HEK293 (cell line): Measurements from ENCODE around the gene RGS9BP.
"Not testable (repeated sequence)": the region's sequence is repeated elsewhere in the genome, so short reads cannot be mapped to it uniquely, and the experiment has no call there.

Experiments
- CTCF ChIA-PET: fragments of 350-600 bp; formaldehyde crosslinking; extraction: SDS; loops from one replicate; lab custom pipeline; 2021; ENCODE audit warnings: antibody characterized with exemption; lab: Yijun Ruan, JAX
- POLR2A ChIA-PET: fragments of 300-600 bp; formaldehyde crosslinking; extraction: SDS; loops from one replicate; lab custom pipeline; 2020; ENCODE audit warnings: antibody characterized with exemption, inconsistent platforms; lab: Yijun Ruan, JAX
- H3K27ac ChIP-seq: fragments of 200-500 bp; sonication (Bioruptor generic); 2 replicates; pipeline ENCODE4 v1.5.1; 2014; ENCODE audit warnings: low read depth, low read length, control low read depth, inconsistent platforms; ENCODE audit errors: extremely low read depth
- H3K36me3 ChIP-seq, 2 experiments: fragments of 200-500 bp in 1 of 2; sonication (Bioruptor generic) in 1 of 2; 1 replicate in 1 of 2; 2 replicates in 1 of 2; pipeline ENCODE4 v1.5.1; 2014 to 2017; ENCODE audit warnings: inconsistent platforms in 2 of 2, low read length in 2 of 2; ENCODE audit not compliant: control insufficient read depth in 2 of 2, insufficient read depth in 1 of 2
- H3K4me1 ChIP-seq: fragments of 200-500 bp; sonication (Bioruptor generic); 2 replicates; pipeline ENCODE4 v1.5.1; 2014; ENCODE audit warnings: mild to moderate bottlenecking, low read length, inconsistent platforms; ENCODE audit not compliant: control insufficient read depth, insufficient read depth
- H3K4me3 ChIP-seq: 2 replicates; pipeline ENCODE4 v1.5.1; 2011; ENCODE audit warnings: low read depth, mild to moderate bottlenecking, control low read depth, low read length, moderate library complexity
- H3K9me3 ChIP-seq: fragments of 200-500 bp; sonication (Bioruptor generic); 2 replicates; pipeline ENCODE4 v1.5.1; 2014; ENCODE audit warnings: low read depth, low read length, inconsistent platforms; ENCODE audit not compliant: control insufficient read depth, insufficient read depth
- FEZF1 ChIP-seq: fragments of 450-650 bp; formaldehyde crosslinking; IDR thresholded peaks from 2 replicates; pipeline ENCODE4 v1.5.1; 2016; ENCODE audit warnings: missing biosample characterization, missing genetic modification characterization
- GFI1B ChIP-seq: fragments of 450-650 bp; formaldehyde crosslinking; IDR thresholded peaks from 2 replicates; pipeline ENCODE4 v1.5.1; 2016; ENCODE audit warnings: missing biosample characterization, missing genetic modification characterization
- KLF8 ChIP-seq: fragments of 450-650 bp; formaldehyde crosslinking; IDR thresholded peaks from 2 replicates; pipeline ENCODE4 v1.5.1; 2016; ENCODE audit warnings: missing biosample characterization, missing genetic modification characterization
- SETDB1 ChIP-seq: IDR thresholded peaks from one replicate; pipeline ENCODE4 v1.6.1; 2017; ENCODE audit warnings: mild to moderate bottlenecking, low read length, moderate library complexity, mixed read lengths; ENCODE audit not compliant: insufficient read length
- SP2 ChIP-seq: fragments of 450-650 bp; formaldehyde crosslinking; IDR thresholded peaks from 2 replicates; pipeline ENCODE4 v1.5.1; 2016; ENCODE audit warnings: missing biosample characterization, missing genetic modification characterization
- SP3 ChIP-seq: fragments of 450-650 bp; formaldehyde crosslinking; IDR thresholded peaks from 2 replicates; pipeline ENCODE4 v1.5.1; 2016; ENCODE audit warnings: missing biosample characterization, missing genetic modification characterization
- SP7 ChIP-seq: fragments of 450-650 bp; formaldehyde crosslinking; IDR thresholded peaks from 2 replicates; pipeline ENCODE4 v1.5.1; 2016; ENCODE audit warnings: missing biosample characterization, missing genetic modification characterization
- TSHZ1 ChIP-seq: fragments of 450-650 bp; formaldehyde crosslinking; IDR thresholded peaks from 2 replicates; pipeline ENCODE4 v1.5.1; 2016; ENCODE audit warnings: missing biosample characterization, missing genetic modification characterization, borderline replicate concordance
- ZBTB48 ChIP-seq: fragments of 450-650 bp; formaldehyde crosslinking; IDR thresholded peaks from 2 replicates; pipeline ENCODE4 v1.5.1; 2016; ENCODE audit warnings: missing biosample characterization, missing genetic modification characterization
- ZBTB7A ChIP-seq: fragments of 450-650 bp; formaldehyde crosslinking; IDR thresholded peaks from 2 replicates; pipeline ENCODE4 v1.5.1; 2016; ENCODE audit warnings: low read depth, missing biosample characterization, missing genetic modification characterization
- ZNF223 ChIP-seq: fragments of 450-650 bp; formaldehyde crosslinking; IDR thresholded peaks from 2 replicates; pipeline ENCODE4 v1.5.1; 2016; ENCODE audit warnings: missing biosample characterization, missing genetic modification characterization
- ZNF24 ChIP-seq: fragments of 450-650 bp; formaldehyde crosslinking; IDR thresholded peaks from 2 replicates; pipeline ENCODE4 v1.5.1; 2016; ENCODE audit warnings: missing biosample characterization, missing genetic modification characterization
- ZNF366 ChIP-seq: fragments of 450-650 bp; formaldehyde crosslinking; conservative IDR thresholded peaks from 2 replicates; pipeline ENCODE4 v1.5.1; 2016; ENCODE audit warnings: missing biosample characterization, missing genetic modification characterization
- ZNF394 ChIP-seq: fragments of 450-650 bp; formaldehyde crosslinking; IDR thresholded peaks from 2 replicates; pipeline ENCODE4 v1.5.1; 2016; ENCODE audit warnings: missing biosample characterization, missing genetic modification characterization, mild to moderate bottlenecking, moderate library complexity, borderline replicate concordance
- ZNF596 ChIP-seq: fragments of 450-650 bp; IDR thresholded peaks from 2 replicates; pipeline ENCODE4 v1.5.0; 2018; ENCODE audit warnings: missing biosample characterization, mild to moderate bottlenecking, missing genetic modification characterization, moderate library complexity
- ZNF600 ChIP-seq: fragments of 450-650 bp; formaldehyde crosslinking; IDR thresholded peaks from 2 replicates; pipeline ENCODE4 v1.5.1; 2016; ENCODE audit warnings: missing biosample characterization, missing genetic modification characterization
- ZNF629 ChIP-seq: fragments of 450-650 bp; formaldehyde crosslinking; IDR thresholded peaks from 2 replicates; pipeline ENCODE4 v1.5.1; 2017; ENCODE audit warnings: missing biosample characterization, missing genetic modification characterization
- ZNF768 ChIP-seq: fragments of 450-650 bp; formaldehyde crosslinking; IDR thresholded peaks from 2 replicates; pipeline ENCODE4 v1.5.1; 2018; ENCODE audit warnings: missing biosample characterization, mild to moderate bottlenecking, missing genetic modification characterization
- ZSCAN30 ChIP-seq: fragments of 450-650 bp; IDR thresholded peaks from 2 replicates; pipeline ENCODE4 v1.5.1; 2018; ENCODE audit warnings: missing biosample characterization, mild to moderate bottlenecking, missing genetic modification characterization, moderate library complexity
- ZXDB ChIP-seq: fragments of 450-650 bp; formaldehyde crosslinking; IDR thresholded peaks from 2 replicates; pipeline ENCODE4 v1.5.1; 2016; ENCODE audit warnings: missing biosample characterization, missing genetic modification characterization
- TF ChIP-seq, protein P1 (sequence below): fragments of 450-650 bp; formaldehyde crosslinking; IDR thresholded peaks from 2 replicates; pipeline ENCODE4 v1.5.1; 2016; ENCODE audit warnings: missing biosample characterization, missing genetic modification characterization

Gene RGS9BP

DNA sequence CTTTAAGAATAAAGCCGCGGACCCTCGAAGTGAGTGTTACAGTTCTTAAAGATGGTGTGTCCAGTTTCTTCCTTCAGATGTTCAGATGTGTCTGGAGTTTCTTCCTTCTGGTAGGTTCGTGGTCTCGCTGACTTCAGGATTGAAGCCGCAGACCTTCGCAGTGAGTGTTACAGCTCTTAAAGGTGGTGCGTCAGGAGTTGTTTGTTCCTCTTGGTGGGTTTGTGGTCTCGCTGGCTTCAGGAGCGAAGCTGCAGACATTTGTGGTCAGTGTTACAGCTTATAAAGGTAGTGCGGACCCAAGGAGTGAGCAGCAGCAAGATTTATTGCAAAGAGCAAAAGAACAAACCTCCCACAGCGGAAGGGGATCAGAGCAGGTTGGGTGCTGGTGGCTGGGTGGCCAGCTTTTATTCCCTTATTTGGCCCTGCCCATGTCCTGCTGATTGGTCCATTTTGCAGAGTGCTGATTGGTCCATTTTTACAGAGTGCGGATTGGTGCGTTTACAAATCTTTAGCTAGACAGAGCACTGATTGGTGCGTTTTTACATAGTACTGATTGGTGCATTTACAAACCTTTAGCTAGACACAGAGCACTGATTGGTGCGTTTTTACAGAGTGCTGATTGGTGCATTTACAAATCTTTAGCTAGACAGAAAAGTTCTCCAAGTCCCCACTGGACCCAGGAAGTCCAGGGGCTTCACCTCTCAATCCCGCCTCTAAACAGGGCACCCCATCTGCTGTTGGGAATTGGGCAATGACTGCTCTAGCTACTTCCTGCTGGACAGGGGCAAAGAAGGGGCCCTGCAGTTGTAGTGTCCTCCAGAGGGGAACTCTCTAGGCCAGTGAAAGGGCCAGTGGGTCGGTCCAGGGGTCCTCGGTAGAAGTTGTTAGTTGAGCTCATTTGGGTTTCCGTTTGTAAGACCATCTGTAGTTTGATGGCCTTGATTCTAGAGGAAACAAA lies 17.8 kb downstream of the RGS9BP start (continued):
- TF ChIP-seq, protein P1, sequence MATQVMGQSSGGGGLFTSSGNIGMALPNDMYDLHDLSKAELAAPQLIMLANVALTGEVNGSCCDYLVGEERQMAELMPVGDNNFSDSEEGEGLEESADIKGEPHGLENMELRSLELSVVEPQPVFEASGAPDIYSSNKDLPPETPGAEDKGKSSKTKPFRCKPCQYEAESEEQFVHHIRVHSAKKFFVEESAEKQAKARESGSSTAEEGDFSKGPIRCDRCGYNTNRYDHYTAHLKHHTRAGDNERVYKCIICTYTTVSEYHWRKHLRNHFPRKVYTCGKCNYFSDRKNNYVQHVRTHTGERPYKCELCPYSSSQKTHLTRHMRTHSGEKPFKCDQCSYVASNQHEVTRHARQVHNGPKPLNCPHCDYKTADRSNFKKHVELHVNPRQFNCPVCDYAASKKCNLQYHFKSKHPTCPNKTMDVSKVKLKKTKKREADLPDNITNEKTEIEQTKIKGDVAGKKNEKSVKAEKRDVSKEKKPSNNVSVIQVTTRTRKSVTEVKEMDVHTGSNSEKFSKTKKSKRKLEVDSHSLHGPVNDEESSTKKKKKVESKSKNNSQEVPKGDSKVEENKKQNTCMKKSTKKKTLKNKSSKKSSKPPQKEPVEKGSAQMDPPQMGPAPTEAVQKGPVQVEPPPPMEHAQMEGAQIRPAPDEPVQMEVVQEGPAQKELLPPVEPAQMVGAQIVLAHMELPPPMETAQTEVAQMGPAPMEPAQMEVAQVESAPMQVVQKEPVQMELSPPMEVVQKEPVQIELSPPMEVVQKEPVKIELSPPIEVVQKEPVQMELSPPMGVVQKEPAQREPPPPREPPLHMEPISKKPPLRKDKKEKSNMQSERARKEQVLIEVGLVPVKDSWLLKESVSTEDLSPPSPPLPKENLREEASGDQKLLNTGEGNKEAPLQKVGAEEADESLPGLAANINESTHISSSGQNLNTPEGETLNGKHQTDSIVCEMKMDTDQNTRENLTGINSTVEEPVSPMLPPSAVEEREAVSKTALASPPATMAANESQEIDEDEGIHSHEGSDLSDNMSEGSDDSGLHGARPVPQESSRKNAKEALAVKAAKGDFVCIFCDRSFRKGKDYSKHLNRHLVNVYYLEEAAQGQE (tag by site-specific recombination), result peak; percentile 87
- TF ChIP-seq TSHZ1, result 0 out of 2 replicates have a peak, but pooled peaks have one; percentile 12
- TF ChIP-seq SP7 (tag by site-specific recombination), result peak; percentile 16; the same call in 1 of the 2 replicates
- 0 out of 2 replicates have a peak, but pooled peaks have one; percentile 9 for TF ChIP-seq ZNF366 (tag by site-specific recombination)
- TF ChIP-seq ZNF596 (tag by site-specific recombination), result 0 out of 2 replicates have a peak, but pooled peaks have one; percentile 12
- TF ChIP-seq ZNF24 (tag by site-specific recombination), result peak; percentile 41; the same call in 1 of the 2 replicates
- TF ChIP-seq ZNF768 (tag by site-specific recombination), result peak; percentile 79; the same call in 1 of the 2 replicates
- TF ChIP-seq SETDB1, result peak; percentile 22
- peak; percentile 94 for TF ChIP-seq SP2 (tag by site-specific recombination)
- TF ChIP-seq ZNF394 (tag by site-specific recombination), result 0 out of 2 replicates have a peak, but pooled peaks have one; percentile 10
- 0 out of 2 replicates have a peak, but pooled peaks have one; percentile 24 for TF ChIP-seq ZBTB48 (tag by site-specific recombination)
- peak; percentile 61 for TF ChIP-seq KLF8 (tag by site-specific recombination)
- peak; percentile 53; the same call in 1 of the 2 replicates for TF ChIP-seq ZNF223 (tag by site-specific recombination)
- 0 out of 2 replicates have a peak, but pooled peaks have one; percentile 47 for TF ChIP-seq ZSCAN30 (tag by site-specific recombination)
- TF ChIP-seq ZNF600, result peak; percentile 41; the same call in 1 of the 2 replicates
- TF ChIP-seq FEZF1 (tag by site-specific recombination), result peak; percentile 40; the same call in 1 of the 2 replicates
- TF ChIP-seq ZNF629 (tag by site-specific recombination), result peak; percentile 42; the same call in 1 of the 2 replicates
- TF ChIP-seq GFI1B, result peak; percentile 33; the same call in 1 of the 2 replicates
- TF ChIP-seq ZXDB, result 0 out of 2 replicates have a peak, but pooled peaks have one; percentile 14
- peak; percentile 79 for TF ChIP-seq SP3 (tag by site-specific recombination)
- peak; percentile 55; the same call in 1 of the 2 replicates for TF ChIP-seq ZBTB7A (tag by site-specific recombination)

- ChIA-PET POLR2A (interaction anchor here (2.1 kb wide), 1 partner anchor 19 kb away, joined by 12 read pairs; the partner anchor contains the start of genes ANKRD27 and RGS9BP), CTCF (interaction anchor here (0.6 to 1.5 kb wide), 2 partner anchors 18 to 58 kb away, joined by 3 to 6 read pairs; no protein-coding TSS in a partner anchor)
- Histone ChIP-seq H3K36me3 (peaks cover 22 to 63% of the 10 kb centered on the region in 2 experiments), H3K4me1 (peaks cover 23% of the 10 kb centered on the region)
- H3K4me3 ChIP-seq, H3K9me3 ChIP-seq, H3K27ac ChIP-seq: not testable (repeated sequence)
Observed at GRCh38 chr19:32694316-32694715, 18.7 kb downstream of the RGS9BP start.
